HepG2 (cell line): ENCODE results near the gene MYADML2. TPM values are rescaled to one million over a fixed set of nuclear protein-coding genes. Genes with fewer than 3 reads are reported as not detected.

Experiments used
- HNRNPLL ChIP-seq: fragments of 200-400 bp; formaldehyde crosslinking; IDR thresholded peaks from 2 replicates; pipeline ENCODE4 v1.6.1; 2017; ENCODE audit warnings: mild to moderate bottlenecking, low read depth, low read length; ENCODE audit not compliant: poor library complexity, severe bottlenecking
- HNRNPUL1 ChIP-seq: fragments of 200-400 bp; formaldehyde crosslinking; IDR thresholded peaks from 2 replicates; pipeline ENCODE4 v1.6.1; 2017; ENCODE audit warnings: low read depth, mild to moderate bottlenecking, low read length, moderate library complexity
- RAD51 ChIP-seq: fragments of 450-650 bp; IDR thresholded peaks from 2 replicates; pipeline ENCODE4 v1.6.1; 2016; ENCODE audit warnings: borderline replicate concordance
- SALL2 ChIP-seq: sonication (generic); formaldehyde crosslinking; IDR thresholded peaks from 2 replicates; pipeline ENCODE4 v1.8.1; 2023; ENCODE audit warnings: mild to moderate bottlenecking, missing genetic modification reagents, inconsistent platforms
- SOX5 ChIP-seq: IDR thresholded peaks from 2 replicates; pipeline ENCODE4 v1.6.1; 2016; ENCODE audit warnings: borderline replicate concordance
- TBX3 ChIP-seq: fragments of 450-650 bp; IDR thresholded peaks from 2 replicates; pipeline ENCODE4 v1.6.1; 2017; ENCODE audit warnings: antibody characterized with exemption, mild to moderate bottlenecking, inconsistent platforms, borderline replicate concordance
- ZC3H4 ChIP-seq: sonication (generic); formaldehyde crosslinking; IDR thresholded peaks from 2 replicates; pipeline ENCODE4 v1.4.0; 2020; ENCODE audit warnings: missing genetic modification reagents, borderline replicate concordance
- ZFY ChIP-seq: sonication (generic); formaldehyde crosslinking; IDR thresholded peaks from 2 replicates; pipeline ENCODE4 v1.4.0; 2020; ENCODE audit warnings: missing genetic modification reagents
- ZNF124 ChIP-seq: sonication (generic); formaldehyde crosslinking; IDR thresholded peaks from 2 replicates; pipeline ENCODE4 v1.4.0; 2020; ENCODE audit warnings: missing genetic modification reagents
- ZNF670 ChIP-seq: sonication (generic); formaldehyde crosslinking; IDR thresholded peaks from 2 replicates; pipeline ENCODE4 v1.8.0; 2022; ENCODE audit warnings: mild to moderate bottlenecking, missing genetic modification reagents, borderline replicate concordance
- ZNF75D ChIP-seq: sonication (generic); formaldehyde crosslinking; IDR thresholded peaks from 2 replicates; pipeline ENCODE4 v1.8.1; 2023; ENCODE audit warnings: missing genetic modification reagents, mild to moderate bottlenecking, borderline replicate concordance
- ZSCAN9 ChIP-seq: IDR thresholded peaks from 2 replicates; pipeline ENCODE4 v1.6.1; 2016; ENCODE audit warnings: borderline replicate concordance
- polyA plus RNA-seq, 8 experiments: library from polyadenylated mRNA; depleted of rRNA in 3 of 8; stranded (reverse) in 7 of 8; unstranded in 1 of 8; fragments of >200 nt; fragmentation: Illumina TruSeq in 4 of 8; extraction: Trizol in 4 of 8; gene quantifications; 2 replicates each; pipeline versions ENCODE4 v1.2.1 to v1.2.3, GENCODE V29; 2011 to 2016; ENCODE audit warnings: low read depth in 4 of 8, missing spikeins in 1 of 8, mixed read lengths in 1 of 8; ENCODE audit not compliant: insufficient read depth in 1 of 8
- total RNA-seq, 5 experiments: library from RNA; depleted of rRNA; stranded (reverse); fragments of >200 nt; fragmentation: Illumina TruSeq; extraction: Trizol; gene quantifications; 2 replicates each; pipeline ENCODE4 v1.2.3, GENCODE V29; 2016; ENCODE audit warnings: low read depth in 1 of 5
- TF ChIP-seq, protein P1 (sequence below): sonication (generic); formaldehyde crosslinking; IDR thresholded peaks from one replicate; pipeline ENCODE4 v1.5.1; 2020; ENCODE audit warnings: mild to moderate bottlenecking, missing genetic modification reagents; ENCODE audit errors: not compliant biosample characterization
- TF ChIP-seq, protein P2 (sequence below): sonication (generic); formaldehyde crosslinking; IDR thresholded peaks from 2 replicates; pipeline ENCODE4 v1.4.0; 2020; ENCODE audit warnings: mild to moderate bottlenecking, missing genetic modification reagents
- TF ChIP-seq, protein P3 (sequence below): sonication (generic); formaldehyde crosslinking; conservative IDR thresholded peaks from 2 replicates; pipeline ENCODE4 v1.4.0; 2020; ENCODE audit warnings: missing genetic modification reagents
- TF ChIP-seq, protein P4 (sequence below): sonication (generic); formaldehyde crosslinking; IDR thresholded peaks from 2 replicates; pipeline ENCODE4 v1.5.1; 2020; ENCODE audit warnings: mild to moderate bottlenecking, missing genetic modification reagents, borderline replicate concordance

MYADML2 gene
- total and polyA plus RNA-seq, 2 of the 13 experiments (the other 11 are each of a cell fraction or from before 2014, with no cell fraction given), result not detected

DNA sequence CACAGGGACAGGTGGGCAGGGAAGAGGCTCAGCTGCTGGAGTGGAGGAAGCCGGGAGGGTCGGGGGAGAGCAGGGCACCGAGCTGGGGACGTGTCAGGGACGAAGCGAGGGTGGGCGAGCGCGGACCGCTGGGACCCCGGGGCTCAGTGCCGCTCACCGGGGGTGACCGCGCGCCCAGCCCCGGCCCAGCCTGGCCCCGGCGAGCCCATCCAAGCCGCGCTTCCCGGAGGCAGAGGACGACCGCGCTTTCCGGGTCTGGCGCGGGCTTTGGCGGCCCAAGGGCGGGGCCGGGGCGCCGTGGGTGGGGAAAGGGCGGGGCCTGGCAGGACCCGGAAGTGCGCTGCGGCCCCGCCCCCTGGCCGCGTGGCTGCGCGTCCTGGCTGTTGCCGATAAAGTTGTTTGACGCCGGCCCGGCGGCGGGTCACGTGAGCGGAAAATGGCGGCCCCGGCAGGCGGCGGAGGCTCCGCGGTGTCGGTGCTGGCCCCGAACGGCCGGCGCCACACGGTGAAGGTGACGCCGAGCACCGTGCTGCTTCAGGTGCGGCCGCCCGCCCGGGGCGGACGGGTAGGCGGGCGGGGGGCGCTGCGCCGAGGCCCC is 30.3 kb upstream of the MYADML2 start, which contains the start of gene ASPSCR1 (continued):
- TF ChIP-seq, protein P1, sequence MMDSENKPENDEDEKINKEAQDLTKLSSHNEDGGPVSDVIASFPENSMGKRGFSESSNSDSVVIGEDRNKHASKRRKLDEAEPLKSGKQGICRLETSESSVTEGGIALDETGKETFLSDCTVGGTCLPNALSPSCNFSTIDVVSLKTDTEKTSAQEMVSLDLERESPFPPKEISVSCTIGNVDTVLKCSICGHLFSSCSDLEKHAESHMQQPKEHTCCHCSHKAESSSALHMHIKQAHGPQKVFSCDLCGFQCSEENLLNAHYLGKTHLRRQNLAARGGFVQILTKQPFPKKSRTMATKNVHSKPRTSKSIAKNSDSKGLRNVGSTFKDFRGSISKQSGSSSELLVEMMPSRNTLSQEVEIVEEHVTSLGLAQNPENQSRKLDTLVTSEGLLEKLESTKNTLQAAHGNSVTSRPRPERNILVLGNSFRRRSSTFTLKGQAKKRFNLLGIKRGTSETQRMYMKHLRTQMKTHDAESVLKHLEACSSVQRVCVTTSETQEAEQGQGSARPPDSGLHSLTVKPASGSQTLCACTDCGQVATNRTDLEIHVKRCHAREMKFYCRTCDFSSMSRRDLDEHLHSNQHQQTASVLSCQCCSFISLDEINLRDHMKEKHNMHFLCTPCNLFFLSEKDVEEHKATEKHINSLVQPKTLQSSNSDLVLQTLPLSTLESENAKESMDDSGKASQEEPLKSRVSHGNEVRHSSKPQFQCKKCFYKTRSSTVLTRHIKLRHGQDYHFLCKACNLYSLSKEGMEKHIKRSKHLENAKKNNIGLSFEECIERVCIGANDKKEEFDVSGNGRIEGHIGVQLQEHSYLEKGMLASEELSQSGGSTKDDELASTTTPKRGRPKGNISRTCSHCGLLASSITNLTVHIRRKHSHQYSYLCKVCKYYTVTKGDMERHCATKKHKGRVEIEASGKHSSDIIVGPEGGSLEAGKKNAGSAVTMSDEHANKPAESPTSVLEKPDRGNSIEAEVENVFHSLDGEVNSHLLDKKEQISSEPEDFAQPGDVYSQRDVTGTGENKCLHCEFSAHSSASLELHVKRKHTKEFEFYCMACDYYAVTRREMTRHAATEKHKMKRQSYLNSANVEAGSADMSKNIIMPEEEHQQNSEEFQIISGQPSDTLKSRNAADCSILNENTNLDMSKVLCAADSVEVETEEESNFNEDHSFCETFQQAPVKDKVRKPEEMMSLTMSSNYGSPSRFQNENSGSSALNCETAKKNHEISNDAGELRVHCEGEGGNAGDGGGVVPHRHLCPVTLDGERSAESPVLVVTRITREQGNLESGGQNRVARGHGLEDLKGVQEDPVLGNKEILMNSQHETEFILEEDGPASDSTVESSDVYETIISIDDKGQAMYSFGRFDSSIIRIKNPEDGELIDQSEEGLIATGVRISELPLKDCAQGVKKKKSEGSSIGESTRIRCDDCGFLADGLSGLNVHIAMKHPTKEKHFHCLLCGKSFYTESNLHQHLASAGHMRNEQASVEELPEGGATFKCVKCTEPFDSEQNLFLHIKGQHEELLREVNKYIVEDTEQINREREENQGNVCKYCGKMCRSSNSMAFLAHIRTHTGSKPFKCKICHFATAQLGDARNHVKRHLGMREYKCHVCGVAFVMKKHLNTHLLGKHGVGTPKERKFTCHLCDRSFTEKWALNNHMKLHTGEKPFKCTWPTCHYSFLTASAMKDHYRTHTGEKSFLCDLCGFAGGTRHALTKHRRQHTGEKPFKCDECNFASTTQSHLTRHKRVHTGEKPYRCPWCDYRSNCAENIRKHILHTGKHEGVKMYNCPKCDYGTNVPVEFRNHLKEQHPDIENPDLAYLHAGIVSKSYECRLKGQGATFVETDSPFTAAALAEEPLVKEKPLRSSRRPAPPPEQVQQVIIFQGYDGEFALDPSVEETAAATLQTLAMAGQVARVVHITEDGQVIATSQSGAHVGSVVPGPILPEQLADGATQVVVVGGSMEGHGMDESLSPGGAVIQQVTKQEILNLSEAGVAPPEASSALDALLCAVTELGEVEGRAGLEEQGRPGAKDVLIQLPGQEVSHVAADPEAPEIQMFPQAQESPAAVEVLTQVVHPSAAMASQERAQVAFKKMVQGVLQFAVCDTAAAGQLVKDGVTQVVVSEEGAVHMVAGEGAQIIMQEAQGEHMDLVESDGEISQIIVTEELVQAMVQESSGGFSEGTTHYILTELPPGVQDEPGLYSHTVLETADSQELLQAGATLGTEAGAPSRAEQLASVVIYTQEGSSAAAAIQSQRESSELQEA (CRISPR knock-in tag), result no peak
- TF ChIP-seq ZSCAN9 (no peak; the same call in 1 of the 2 replicates), TBX3 (peak; percentile 72), ZC3H4 (CRISPR knock-in tag) (no peak), HNRNPUL1 (no peak), SALL2 (peak; percentile 80), SOX5 (CRISPR knock-in tag) (peak; percentile 66; the same call in 1 of the 2 replicates), ZNF670 (CRISPR knock-in tag) (peak; percentile 41; the same call in 1 of the 2 replicates), ZNF124 (CRISPR knock-in tag) (no peak), HNRNPLL (peak; percentile 55), ZFY (peak; percentile 80; the same call in 1 of the 2 replicates), RAD51 (peak; percentile 44; the same call in 1 of the 2 replicates), ZNF75D (CRISPR knock-in tag) (no peak)
- TF ChIP-seq, protein P2, sequence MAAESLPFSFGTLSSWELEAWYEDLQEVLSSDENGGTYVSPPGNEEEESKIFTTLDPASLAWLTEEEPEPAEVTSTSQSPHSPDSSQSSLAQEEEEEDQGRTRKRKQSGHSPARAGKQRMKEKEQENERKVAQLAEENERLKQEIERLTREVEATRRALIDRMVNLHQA (CRISPR knock-in tag), result no peak
- TF ChIP-seq, protein P3, sequence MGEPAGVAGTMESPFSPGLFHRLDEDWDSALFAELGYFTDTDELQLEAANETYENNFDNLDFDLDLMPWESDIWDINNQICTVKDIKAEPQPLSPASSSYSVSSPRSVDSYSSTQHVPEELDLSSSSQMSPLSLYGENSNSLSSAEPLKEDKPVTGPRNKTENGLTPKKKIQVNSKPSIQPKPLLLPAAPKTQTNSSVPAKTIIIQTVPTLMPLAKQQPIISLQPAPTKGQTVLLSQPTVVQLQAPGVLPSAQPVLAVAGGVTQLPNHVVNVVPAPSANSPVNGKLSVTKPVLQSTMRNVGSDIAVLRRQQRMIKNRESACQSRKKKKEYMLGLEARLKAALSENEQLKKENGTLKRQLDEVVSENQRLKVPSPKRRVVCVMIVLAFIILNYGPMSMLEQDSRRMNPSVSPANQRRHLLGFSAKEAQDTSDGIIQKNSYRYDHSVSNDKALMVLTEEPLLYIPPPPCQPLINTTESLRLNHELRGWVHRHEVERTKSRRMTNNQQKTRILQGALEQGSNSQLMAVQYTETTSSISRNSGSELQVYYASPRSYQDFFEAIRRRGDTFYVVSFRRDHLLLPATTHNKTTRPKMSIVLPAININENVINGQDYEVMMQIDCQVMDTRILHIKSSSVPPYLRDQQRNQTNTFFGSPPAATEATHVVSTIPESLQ (CRISPR knock-in tag), result 0 out of 2 replicates have a peak, but pooled peaks have one; percentile 43
- TF ChIP-seq, protein P4, sequence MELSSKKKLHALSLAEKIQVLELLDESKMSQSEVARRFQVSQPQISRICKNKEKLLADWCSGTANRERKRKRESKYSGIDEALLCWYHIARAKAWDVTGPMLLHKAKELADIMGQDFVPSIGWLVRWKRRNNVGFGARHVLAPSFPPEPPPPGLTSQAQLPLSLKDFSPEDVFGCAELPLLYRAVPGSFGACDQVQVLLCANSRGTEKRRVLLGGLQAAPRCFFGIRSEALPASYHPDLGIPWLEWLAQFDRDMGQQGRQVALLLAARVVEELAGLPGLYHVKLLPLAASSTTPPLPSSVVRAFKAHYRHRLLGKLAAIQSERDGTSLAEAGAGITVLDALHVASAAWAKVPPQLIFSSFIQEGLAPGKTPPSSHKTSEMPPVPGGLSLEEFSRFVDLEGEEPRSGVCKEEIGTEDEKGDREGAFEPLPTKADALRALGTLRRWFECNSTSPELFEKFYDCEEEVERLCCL, result no peak
